ENCODE measurements around the gene CYP4V2.

Gene CYP4V2

DNA sequence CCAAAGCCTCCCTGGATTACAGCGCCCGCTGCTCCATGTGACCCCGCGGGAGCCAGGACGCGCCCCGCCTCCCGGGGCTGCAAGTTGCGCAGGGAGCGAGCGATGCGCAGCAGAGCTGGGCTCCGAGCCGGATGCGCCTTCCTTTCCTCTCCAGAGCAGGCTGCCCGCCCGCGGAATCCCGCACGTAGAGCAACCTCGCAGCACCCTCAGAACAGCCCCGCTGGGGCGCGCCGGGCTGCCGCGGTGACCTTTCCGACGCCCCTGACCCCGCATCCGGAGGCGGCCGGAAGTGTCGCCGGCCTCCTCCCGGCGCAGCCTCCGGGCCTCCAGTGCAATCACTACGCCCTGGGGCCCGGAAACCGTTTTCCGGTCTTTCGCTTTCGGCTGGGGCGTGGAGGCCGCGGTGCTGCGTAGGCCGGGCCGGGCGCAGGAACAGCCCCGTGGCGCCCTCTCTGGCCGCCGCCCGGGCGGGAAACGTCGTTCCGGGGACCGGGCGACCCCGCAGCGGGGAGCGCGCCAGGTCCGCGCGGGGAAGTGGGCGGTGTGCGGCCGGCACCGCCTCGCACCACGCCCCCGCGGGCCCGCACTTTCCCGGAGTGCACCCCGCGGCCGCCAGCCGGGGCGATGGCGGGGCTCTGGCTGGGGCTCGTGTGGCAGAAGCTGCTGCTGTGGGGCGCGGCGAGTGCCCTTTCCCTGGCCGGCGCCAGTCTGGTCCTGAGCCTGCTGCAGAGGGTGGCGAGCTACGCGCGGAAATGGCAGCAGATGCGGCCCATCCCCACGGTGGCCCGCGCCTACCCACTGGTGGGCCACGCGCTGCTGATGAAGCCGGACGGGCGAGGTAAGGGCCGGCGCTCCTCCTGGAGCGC, at the start of gene CYP4V2:
CYP4V2 (plus strand) TSS at position 368 of the 866 bp plus-strand sequence; CDS start at position 625, 257 bp downstream.
- peak; percentile 73 for TF ChIP-seq CTCF (IDR thresholded peaks at IDR 0.05; ENCODE audit: borderline replicate concordance, control extremely low read depth, extremely low read depth, insufficient read depth, missing control alignments)
- DNase-seq (ENCODE audit: low spot score) = peak; percentile 96
- in situ Hi-C loops (cut with MboI; ENCODE audit: low sequenced_read_pairs, unreplicated experiment) = no loop called here

DNA sequence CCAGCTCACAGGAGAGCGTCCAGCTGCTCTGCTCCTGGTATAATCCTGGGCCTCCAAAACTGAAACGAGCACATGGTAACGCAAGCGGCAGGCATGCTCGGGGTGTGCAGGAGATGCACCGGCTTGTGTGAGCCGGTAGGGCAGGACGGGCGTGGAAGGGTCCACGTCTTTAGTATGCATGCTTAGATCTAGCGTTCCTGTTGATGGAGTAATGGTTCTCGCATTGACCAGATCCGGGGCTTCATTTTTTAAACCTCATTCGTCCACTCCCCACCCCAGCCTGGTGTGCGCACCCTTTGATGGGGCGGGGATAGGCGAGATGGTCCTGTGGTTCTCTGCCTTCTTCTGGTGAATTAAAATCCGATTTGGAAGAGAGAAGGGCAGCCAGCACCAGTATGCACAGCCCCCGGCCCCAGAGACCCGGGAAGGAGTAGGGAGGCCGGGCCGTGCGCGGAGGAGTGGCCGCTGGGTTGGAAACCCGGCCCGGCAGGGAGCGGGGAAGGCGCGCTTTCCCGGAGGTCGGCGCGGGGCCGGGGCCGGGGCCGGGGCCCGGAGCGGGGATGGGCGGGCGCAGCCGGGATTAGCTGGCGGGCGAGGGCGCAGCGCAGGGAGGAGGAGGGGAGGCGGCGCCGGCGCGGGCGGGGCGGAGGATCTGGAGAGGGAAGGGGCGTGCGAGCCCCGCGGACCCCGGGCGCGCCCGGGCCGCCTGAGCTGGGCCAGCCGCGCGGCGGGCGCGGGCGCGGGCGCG, 47.0 kb upstream of the CYP4V2 start:
- no peak for DNase-seq (ENCODE audit: low spot score)
- TF ChIP-seq CTCF (IDR thresholded peaks at IDR 0.05; ENCODE audit: borderline replicate concordance, control extremely low read depth, extremely low read depth, insufficient read depth, missing control alignments) = no peak
- in situ Hi-C loops (cut with MboI; ENCODE audit: low sequenced_read_pairs, unreplicated experiment) = no loop called here

DNA sequence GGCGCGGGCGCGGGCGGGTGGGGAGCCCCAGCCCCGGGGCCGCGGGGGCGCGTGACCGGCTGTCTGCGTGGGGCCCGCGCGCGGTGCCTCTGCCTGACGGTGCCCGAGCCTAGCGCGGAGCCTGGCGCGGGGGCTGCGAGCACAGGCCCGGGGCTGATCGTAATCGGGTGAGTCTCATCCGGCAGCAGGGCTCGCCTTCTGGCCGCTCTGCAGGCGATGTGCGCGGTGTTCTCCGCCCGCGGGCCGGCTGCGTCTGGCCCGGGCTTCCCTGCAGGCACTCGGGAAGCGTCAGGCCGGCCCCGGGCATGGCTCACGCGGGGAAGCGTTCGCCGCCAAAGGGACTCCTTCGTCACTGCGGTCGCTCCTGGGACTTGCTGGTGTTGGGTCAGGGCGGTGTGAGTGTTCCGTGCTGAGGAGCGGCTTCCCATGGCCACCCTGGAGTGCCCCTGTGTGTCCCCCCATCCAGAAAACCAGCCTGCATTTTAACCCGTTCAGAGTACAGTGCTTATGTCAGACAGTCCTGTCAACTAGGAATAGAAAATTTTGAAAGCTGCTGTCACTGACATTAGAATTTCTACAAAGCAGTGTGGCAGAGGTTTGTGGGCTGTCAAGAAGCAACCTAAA, 46.3 kb upstream of the CYP4V2 start:
- in situ Hi-C loops (cut with MboI; ENCODE audit: low sequenced_read_pairs, unreplicated experiment) = no loop called here
- TF ChIP-seq CTCF (IDR thresholded peaks at IDR 0.05; ENCODE audit: borderline replicate concordance, control extremely low read depth, extremely low read depth, insufficient read depth, missing control alignments) = no peak
- DNase-seq (ENCODE audit: low spot score) = no peak

DNA sequence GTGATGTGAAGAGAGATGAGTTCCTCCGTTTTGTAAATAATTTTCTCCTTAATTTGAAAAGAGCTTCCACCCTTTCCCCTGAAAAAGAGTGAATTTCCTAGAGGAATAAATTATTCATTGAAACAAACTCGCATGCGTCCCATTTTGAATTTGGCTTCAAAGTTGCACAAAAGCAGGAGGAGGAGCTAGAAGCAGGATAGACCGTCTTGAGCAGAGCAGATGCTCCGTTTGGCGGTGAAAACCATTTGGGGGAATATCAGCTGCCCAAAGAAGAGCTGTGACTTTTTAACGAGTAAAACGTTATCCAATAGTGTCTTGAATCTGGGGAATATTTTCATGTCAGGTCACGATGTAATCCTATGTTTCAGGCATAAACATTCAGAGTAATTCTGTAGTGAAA, 44.9 kb upstream of the CYP4V2 start:
- in situ Hi-C loops (cut with MboI; ENCODE audit: low sequenced_read_pairs, unreplicated experiment) = no loop called here
- no peak for TF ChIP-seq CTCF (IDR thresholded peaks at IDR 0.05; ENCODE audit: borderline replicate concordance, control extremely low read depth, extremely low read depth, insufficient read depth, missing control alignments)
- no peak for DNase-seq (ENCODE audit: low spot score)

DNA sequence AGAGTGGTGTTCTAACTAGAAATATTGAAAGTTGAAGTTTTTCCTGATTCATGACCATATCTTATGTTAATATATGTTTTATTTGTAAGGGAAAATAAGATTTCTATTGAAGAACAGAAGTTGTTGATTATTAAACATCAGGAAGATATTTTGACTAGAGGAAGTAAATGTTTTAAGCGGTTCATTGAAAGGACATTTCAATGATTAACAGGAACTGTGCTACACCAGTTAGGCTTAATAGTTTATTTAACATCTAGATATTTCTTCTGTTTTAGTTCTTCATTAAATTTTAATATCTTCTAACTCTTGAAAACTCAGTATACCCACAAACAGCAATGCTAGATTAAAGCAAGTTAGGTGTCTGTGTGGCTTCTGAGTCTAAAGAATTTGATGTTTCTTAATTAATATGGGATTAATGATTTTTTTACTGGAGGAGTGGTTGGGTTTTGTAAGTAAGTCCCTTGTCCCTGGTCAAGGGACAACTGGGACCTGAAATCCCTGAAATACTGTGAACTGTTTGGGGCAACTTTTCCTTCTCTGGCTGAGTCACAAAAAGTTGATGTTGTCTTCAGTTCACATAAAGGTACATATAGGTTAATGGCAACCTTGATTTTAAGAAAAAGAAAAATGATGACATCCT, 42.9 kb upstream of the CYP4V2 start:
- in situ Hi-C loops (cut with MboI; ENCODE audit: low sequenced_read_pairs, unreplicated experiment) = no loop called here
- no peak for DNase-seq (ENCODE audit: low spot score)
- TF ChIP-seq CTCF (IDR thresholded peaks at IDR 0.05; ENCODE audit: borderline replicate concordance, control extremely low read depth, extremely low read depth, insufficient read depth, missing control alignments) = no peak

DNA sequence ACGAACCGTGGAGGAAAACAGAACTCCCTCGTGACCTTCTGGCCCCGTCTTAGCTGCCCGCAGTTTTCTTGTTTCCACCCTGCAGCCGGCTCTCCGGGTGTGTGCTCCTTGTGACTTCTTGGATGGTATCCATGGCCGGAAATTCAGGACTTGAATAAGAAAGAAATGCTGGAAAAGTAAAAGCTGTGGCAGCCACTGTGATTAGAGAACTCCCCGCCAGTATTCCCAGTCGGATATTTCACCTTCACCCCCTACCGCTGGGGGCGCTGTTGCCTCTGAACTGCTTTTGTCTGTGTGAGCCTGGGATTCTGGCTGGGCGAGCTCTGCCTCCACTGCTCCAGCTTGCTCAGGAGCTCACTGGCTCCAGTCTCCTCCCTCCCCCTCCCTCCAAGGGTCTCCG, 41.5 kb upstream of the CYP4V2 start:
- in situ Hi-C loops (cut with MboI; ENCODE audit: low sequenced_read_pairs, unreplicated experiment) = no loop called here
- TF ChIP-seq CTCF (IDR thresholded peaks at IDR 0.05; ENCODE audit: borderline replicate concordance, control extremely low read depth, extremely low read depth, insufficient read depth, missing control alignments) = peak; percentile 41

More for the DNA sequence above, 41.5 kb upstream of the CYP4V2 start:
- DNase-seq (ENCODE audit: low spot score) = no peak
